Measurements from ENCODE around the gene TUSC2.
"Not testable (repeated sequence)": the region's sequence is repeated elsewhere in the genome, so short reads cannot be mapped to it uniquely, and the experiment has no call there.

TUSC2 gene

DNA sequence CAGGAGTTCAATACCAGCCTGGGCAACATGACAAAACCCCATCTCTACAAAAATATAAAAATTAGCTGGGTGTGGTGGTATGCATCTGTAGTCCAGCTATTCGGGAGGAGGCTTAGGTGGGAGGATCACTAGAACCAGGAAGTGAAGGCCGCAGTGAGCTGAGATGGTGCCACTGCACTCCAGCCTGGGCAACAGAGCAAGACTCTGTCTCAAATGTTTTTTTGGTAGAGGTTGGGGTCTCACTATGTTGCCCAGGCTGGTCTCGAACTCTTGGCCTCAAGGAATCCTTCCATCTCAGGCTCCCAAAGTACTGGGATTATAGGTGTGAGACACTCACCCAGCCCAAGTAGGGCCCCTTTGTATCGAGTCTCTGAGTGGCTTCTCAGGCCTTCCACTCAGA, 33.9 kb downstream of the TUSC2 start:
- DNase-seq (ENCODE audit: low spot score): no peak

DNA sequence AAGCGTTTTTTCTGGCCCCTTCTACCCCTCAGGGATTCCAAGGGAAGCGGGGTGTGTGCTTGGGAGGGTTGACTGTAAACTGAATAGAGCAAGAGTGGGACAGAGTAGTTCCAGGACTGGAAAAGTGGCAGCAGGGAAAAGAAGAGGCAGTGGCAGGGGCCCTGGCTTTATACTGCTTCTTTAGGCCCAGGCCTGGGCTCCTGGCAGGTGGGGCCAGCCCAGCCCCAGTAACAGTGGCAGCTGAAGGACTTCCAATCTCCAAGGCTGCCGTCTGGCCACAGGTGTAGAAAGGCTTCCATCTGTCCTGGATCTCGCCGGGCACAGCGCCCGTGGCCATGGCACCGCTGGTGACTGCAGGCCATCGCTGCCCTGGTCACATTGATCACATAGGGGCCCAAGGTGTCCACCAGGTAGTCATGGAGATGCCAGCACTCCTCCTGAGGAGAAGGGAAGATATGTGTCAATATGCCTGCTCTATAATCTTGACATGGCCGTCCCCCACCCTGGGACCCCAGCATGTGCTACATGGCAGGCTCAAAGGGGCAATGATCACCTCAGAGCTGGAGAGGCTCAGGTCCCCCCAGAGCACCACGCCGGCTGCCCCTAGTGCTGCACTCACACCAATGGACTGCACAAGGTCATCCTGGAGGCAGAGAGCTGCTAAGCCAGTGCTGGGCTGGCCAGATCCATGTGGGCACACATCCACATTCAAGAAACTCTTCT, 34.8 kb downstream of the TUSC2 start:
- DNase-seq (ENCODE audit: low spot score): no peak

DNA sequence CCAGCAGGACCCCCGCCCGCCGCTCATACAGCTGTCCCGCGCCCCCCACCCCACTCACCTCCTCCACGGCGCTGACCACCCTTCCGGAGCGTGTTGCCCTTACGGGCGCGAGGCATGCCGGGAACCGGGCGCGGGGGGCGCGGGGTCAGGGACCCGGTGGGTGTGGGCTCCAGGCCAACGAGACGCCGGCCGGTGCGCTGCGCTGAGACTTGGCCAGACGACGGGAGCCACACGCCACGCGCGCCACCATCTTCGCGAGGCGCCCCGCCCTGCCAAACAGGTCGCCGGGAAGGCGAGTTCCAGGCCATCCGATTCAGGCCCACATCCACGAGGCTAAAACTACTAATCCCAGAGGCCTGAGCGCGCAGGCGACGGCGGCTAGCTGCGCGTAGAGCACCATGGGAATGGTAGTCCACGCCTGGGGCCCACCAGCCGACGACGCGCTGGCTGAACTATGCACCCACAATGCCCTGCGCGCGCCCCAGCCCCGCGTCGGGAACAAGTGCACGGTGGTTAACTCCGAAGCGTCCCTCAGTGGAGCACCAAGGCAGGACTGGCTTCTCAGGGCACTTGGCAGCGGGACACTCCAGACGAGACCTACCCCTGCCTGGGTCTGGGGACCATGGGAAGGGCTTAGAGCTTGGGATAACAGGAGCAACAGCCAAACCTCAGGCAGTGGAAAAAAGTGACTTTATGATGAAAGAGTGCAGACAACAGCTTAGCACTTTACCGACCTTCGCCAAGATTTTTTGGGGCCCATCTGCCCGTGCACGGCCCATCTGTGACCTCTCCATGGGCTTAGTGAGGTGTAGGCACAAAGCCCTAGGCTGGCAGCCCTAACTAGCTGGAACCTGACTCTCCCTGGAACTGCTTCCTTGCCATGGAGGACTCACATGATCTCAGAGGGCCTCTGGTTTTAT, 35.6 kb downstream of the TUSC2 start, which contains the start of gene IFRD2:
Gene IFRD2, minus strand, starts transcription at position 271 of the 920 bp plus-strand sequence. Its CDS starts 155 bp downstream, at position 116.
- DNase-seq (ENCODE audit: low spot score): peak; percentile 98

DNA sequence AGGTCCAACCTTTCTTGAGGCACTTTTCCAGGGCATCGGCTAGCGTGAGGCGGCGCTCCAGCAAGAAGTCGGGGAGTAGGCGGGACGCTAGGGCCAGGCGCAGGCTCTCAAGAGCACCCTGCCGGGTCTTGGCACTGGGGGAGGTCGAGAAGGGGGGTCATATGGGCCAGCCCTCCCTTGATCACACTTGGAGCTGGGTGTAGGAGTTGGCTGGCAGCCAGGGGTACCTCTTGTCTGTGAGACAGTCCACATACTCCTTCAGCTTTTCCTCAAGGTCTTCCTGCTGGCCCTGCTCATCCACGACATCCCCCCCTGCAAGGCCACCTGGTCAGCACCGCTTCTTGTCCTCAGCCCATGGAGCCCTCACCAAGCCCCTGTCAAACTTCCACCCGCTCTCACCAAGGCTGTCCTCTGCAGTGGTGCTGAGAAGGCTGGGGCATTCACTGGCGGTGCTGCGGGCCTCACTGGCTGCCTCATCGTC, 37.8 kb downstream of the TUSC2 start:
- no peak for DNase-seq (ENCODE audit: low spot score)

DNA sequence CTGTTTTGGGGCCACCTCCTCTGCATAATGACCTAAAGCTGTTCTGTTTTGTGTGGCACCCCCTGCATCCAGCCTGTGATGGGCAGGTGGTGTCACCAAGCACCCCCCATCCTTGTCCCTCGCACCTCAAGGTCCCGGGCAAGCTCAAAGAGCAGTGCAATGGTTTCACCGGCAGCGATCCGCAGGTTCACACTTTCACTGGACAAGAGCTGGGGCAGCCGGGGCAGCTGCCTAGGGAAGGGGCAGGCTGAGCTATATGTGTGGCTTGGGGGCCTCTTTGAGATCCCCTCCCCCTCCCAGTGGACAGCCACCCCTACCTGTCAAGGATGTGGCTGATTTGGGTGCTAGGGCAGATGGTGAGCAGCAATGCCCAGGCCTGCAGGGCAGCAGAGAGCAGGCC, 38.9 kb downstream of the TUSC2 start:
- DNase-seq (ENCODE audit: low spot score): no peak

DNA sequence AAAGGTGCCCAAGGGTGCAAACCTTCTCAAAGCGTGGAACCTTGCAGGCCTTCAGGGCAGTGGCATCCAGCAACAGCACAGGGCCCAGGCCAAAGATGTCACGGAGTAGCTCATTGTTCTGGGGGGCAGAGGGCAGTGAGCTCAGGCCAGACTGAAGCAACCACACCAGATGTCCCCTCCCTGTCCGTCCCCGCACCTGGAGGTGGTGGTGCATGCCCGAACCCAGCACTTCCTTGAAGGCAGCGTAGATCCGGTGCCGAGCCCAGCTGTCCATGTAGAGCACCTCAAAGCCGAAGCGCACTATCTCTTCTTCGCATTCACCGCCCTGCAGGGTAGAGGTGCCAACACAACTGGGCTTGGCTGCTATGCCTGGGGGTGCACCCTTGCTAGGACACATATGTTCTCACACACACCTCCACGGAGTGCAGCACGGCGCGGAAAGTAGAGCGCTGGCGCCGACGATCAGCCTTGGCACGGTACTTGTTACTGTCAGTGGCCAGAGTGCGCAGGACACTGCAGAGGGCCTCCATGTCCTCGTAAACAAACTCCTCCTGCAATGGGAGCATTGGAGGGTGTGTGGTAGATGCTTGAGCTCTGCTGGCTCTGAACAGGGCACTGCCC, 39.5 kb downstream of the TUSC2 start:
- DNase-seq (ENCODE audit: low spot score): no peak

DNA sequence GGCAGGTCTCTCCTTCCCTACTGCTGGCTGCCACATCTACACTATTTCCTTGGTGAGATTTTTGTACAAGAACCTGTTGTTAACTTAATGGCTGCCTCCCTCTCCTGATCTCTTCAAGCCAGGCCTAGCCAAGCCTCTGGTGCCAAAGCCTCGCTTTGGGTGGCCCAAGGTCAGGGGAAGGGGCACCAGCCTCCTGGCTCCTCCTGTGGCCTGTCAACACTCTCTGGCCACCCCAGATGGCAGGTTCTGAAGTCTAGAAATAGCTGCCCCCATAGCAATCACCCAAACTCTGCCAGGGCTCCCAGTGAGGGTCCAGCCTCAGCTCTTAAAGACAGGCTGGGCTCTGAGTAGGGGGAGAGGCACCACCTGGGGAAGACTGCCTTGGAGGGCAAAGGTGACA, 40.8 kb downstream of the TUSC2 start:
- no peak for DNase-seq (ENCODE audit: low spot score)

DNA sequence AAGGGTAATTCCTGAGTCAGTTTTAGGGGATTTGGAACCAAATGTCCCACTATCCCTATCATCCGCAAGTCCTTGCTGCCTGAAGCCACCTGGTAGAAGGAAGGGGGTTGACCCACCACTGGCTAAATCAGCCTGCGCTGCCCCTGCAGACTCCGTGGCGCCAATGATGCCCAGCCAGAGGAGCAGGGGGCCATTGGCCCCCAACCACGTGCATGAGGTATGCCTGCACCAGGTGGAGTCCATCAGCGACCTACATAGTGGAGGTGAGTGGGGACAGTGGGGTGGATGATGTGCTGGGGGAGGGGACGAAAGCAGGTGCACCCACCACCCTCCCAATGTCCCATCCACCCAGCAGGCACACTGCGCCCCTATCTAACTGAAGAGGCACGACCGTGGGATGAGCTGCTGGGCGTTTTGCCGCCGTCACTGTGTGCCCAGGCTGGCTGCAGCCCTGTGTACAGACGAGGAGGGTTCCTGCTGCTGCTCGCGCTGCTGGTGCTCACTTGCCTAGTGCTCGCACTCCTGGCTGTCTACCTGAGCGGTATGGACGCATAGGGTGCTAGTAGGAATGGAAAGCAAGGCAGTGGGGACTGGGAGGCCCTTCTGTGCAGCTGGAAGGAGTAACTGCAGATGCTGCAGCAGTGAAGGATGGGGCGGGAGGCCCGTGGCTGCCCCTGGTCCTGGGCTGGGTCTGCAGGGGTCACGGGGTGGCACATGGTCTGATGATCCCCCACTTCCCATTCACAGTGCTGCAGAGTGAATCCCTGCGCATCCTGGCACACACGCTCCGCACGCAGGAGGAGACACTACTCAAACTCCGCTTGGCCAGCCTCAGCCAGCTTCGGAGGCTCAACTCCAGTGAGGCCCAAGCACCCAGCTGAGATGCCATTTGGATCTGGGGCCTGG, 41.4 kb downstream of the TUSC2 start:
- no peak for DNase-seq (ENCODE audit: low spot score)

DNA sequence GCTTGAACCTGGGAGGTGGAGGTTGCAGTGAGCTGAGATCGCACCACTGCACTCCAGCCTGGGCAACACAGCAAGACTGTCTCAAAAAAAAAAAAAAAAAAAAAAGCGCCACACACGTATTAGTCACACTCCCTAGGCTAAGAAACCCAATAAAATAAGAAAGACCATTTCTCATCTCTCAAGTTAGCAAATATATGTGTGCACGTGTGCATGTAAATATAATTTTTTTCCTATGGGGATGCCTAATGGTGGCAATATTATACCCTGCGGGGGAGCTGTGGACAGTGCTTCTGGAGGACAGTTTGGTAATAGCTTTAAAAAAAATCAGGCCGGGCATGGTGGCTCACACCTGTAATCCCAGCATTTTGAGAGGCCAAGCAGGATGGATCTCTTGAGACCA, 43.9 kb downstream of the TUSC2 start:
- DNase-seq (ENCODE audit: low spot score): not testable (repeated sequence)

DNA sequence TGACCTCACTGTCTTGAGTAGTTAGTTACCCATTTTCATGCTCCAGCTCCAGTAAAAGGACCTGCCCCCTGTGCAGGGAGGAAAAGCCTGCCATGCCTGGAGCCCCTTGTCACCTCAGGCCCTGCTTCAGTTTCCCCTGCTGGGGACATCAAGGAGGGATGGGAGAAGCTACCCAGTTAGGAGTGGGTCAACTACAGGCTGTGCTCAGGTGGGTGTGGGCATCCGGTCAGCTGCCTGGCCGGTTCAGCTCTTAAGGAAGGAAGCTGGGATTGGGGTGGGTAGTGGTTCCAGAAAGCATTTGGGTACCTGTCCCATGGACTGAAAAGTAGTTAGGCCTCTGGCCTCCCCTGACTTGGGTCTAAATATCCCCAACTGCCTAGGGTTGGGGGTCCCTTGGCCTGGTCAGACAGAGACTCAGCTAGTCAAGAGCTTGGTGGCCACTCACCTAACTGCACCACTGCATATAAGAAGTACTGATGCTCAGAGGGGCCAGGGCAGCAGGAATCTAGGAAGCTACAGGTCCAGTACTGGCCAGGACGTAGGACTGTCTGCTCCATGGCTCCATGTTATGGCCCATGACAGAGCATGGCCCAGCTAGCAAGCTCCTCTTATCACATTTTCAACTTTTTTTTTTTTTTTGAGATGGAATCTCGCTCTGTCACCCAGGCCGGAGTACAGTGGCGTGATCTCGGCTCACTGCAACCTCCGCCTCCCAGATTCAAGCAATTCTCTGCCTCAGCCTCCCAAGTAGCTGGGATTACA, 48.6 kb downstream of the TUSC2 start:
- no peak for DNase-seq (ENCODE audit: low spot score)

DNA sequence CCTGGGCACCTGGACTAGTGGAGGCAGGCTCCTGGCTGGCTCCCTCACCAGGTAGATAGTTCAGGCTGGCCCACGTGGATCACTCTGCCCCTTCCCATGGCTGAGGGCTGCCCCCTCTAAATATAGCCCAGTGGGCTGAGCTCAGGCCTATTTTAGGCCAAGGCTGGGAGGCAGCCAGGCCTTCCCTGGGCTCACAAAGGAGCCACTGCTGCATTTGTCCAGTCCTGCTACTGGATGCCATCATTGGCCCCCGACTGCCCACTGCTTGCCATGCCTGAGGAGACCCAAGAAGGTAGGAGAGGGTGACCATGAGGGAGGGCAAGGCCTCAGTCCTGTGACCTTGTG, 49.2 kb downstream of the TUSC2 start, which contains the start of gene LSMEM2:
Gene LSMEM2, plus strand, starts transcription at position 208 of the 345 bp plus-strand sequence. Its CDS starts 27 bp downstream, at position 235.
- no peak for DNase-seq (ENCODE audit: low spot score)

DNA sequence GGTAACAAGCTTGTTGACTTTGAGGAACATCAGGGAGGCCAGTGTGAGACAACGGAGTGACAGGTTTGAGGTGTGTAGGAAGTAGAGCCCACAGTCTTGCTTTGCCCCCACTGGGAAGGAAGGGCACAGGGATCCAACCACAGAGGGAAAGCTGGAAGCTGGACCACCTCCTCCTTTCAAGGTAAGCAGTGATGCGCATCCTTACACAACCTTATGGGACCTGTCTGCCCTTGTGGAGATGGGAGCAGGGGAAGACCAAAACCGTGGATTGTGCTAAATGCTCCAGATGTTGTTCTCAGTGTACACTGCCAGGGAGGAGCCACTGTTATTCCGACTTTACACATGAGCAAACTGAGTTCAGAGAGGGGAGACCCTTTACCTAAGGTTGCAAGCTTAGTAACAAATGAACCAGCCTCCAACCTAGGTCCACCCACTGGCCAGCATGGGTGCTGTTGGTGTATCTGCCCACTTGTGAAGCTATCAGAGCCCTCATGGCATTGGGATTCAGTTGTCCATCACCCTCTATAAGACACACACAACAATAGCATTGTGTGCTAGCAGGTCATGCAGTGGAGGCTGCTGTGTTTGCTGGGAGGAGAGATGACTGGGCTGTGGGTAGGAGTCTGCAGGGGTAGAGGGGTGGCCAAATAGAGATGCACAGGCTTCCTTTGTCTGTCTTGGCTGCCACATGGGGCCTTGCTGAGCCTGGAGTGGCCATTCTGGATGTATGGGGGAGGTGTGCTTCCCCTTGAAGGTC, 49.7 kb downstream of the TUSC2 start:
- no peak for DNase-seq (ENCODE audit: low spot score)

DNA sequence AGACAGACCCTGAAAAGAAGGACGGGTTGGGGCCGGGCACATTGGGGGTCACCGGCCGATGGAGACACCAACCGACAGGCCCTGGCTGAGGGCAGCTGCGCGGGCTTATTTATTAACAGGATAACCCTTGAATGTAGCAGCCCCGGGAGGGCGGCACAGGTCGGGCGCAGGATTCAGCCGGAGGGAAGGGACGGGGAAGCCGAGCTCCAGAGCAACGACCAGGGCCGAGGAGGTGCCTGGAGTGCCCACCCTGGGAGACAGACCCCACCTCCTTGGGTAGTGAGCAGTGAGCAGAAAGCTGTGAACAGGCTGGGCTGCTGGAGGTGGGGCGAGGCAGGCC, 51.3 kb downstream of the TUSC2 start:
- no peak for DNase-seq (ENCODE audit: low spot score)

DNA sequence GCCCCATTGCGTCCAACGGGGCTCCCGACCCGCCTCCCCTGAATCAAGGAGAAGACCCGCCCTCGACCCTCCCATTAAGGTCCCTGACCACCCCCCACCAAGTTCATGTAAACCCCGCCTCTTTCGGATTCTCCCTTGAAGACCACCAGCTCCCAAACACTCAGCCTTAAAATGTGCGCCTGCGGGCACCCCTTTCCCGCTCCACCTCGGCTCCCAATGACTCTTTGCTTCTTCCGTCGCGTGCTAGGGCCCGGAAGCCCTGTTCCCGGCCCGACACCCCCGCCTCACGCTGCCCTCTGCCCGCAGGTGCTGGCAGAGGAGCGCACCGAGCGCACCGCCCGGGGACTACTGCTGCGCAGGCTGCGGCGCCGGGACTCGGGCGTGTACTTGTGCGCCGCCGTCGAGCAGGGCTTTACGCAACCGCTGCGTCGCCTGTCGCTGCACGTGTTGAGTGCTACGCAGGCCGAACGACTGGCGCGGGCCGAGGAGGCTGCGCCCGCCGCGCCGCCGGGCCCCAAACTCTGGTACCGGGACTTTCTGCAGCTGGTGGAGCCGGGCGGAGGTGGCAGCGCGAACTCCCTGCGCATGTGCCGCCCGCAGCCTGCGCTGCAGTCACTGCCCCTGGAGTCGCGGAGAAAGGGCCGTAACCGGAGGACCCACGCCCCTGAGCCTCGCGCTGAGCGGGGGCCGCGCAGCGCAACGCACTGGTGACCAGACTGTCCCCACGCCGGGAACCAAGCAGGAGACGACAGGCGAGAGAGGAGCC, 51.8 kb downstream of the TUSC2 start:
- no peak for DNase-seq (ENCODE audit: low spot score)

DNA sequence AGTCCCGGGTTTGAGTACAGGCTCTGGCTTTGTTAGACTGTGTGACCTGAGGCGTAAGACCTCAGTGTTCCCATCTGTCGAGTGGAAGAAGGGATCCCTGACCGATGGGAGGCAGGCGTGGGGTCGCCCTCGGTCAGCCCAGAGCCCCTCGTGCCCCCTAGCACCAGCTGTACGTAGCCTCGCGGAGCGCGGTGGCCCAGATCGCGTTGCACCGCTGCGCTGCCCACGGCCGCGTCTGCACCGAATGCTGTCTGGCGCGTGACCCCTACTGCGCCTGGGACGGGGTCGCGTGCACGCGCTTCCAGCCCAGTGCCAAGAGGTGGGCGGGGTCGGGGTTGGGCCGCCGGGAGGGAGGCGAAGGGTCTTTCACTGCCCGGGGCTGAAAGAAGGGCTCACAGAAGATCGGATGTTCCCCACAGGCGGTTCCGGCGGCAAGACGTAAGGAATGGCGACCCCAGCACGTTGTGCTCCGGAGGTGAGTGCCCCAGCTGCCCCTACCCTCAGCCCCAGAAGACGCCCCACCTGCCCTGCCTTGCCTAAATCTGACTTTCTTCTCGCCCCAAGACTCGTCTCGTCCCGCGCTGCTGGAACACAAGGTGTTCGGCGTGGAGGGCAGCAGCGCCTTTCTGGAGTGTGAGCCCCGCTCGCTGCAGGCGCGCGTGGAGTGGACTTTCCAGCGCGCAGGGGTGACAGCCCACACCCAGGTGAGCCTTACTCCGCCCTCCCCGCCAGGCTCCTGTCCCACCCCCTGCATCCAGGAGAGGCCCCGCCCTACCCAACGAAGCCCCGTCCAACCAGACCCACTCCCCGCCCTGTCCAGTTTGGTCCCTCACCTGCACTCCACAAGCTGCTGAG, 52.7 kb downstream of the TUSC2 start:
- no peak for DNase-seq (ENCODE audit: low spot score)

All from RKO (cell line).